BJ (cell line): Measurements from ENCODE around the gene PRDM11. TPM values are rescaled to one million over a fixed set of nuclear protein-coding genes. Genes with fewer than 3 reads are reported as not detected.

Source experiments
- CTCF ChIA-PET: fragments of 350-600 bp; formaldehyde crosslinking; extraction: SDS; loops from one replicate; lab custom pipeline; 2021; ENCODE audit warnings: antibody characterized with exemption, inconsistent platforms; lab: Yijun Ruan, JAX
- POLR2A ChIA-PET: fragments of 300-600 bp; sonication (Branson Sonifier 250); formaldehyde crosslinking; extraction: SDS; loops from one replicate; lab custom pipeline; 2021; ENCODE audit warnings: antibody characterized with exemption; lab: Charles Lee
- DNase-seq: peaks from one replicate; pipeline ENCODE4 v3.0.0-alpha.2; 2011; ENCODE audit warnings: low read depth
- H3K27me3 ChIP-seq: 2 replicates; pipeline ENCODE4 v1.6.0; 2011; ENCODE audit warnings: low read length; ENCODE audit not compliant: control insufficient read depth, insufficient read depth
- H3K36me3 ChIP-seq: 2 replicates; pipeline ENCODE4 v1.5.1; 2011; ENCODE audit warnings: low read length; ENCODE audit not compliant: control insufficient read depth, insufficient read depth
- H3K4me3 ChIP-seq: 2 replicates; pipeline ENCODE4 v1.5.1; 2011; ENCODE audit warnings: low read depth, mild to moderate bottlenecking, control low read depth, low read length
- polyA plus RNA-seq: library from polyadenylated mRNA; depleted of rRNA; stranded (reverse); fragments of >200 nt; gene quantifications from 2 replicates; pipeline ENCODE4 v1.2.3, GENCODE V29; 2011
- TF ChIP-seq, protein P1 (sequence below): IDR thresholded peaks from 2 replicates; pipeline ENCODE4 v1.5.1; 2011; ENCODE audit warnings: low read depth, mild to moderate bottlenecking, control low read depth, inconsistent platforms, low read length, moderate library complexity; ENCODE audit not compliant: insufficient read depth

PRDM11 gene
- polyA plus RNA-seq, 1 experiment, result 5.8 TPM

DNA sequence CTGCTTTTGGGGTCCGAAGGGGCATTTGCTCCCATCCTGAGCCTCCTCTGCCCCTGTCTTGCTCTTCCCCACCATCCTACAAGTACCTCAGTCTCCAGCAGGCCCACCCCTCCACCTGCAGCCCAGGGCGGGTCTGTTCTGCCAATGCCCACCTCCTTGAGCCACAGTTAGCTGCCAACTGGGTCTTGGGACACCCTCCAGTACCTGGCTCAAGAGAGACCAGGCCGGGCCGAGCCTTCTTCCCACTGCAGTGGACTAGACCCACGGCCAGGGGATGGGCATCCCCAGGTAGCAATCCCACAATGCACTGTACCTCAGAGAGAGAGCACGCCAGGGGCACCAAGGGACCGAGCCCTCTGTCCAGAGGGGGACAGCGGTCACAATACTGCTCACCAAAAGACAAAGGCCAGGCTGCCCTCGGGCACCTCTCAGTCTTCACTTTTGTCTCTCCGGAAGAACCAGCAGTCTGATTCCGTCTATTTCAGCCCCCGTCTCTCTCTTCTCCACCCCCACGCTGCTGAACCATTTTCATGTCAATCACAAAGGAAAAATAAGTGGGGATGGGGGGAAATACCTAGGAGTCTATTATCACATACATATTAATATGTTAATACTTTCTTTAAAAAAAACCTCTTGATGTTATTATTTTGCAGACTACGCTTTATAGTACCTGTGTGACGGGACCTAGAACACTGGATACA, 88.0 kb downstream of the PRDM11 start:
- CTCF ChIA-PET, result interaction anchor here (0.6 to 2.5 kb wide), 11 partner anchors 10 to 124 kb away, joined by 3 to 26 read pairs (median 4); no protein-coding TSS in a partner anchor
- POLR2A ChIA-PET, result no interaction called here
- DNase-seq, result no peak
- no peak overlapping the region for H3K4me3 ChIP-seq
- H3K27me3 ChIP-seq, result peaks cover 3% of the 10 kb centered on the region
- no peaks in the 10 kb centered on the region for H3K36me3 ChIP-seq
- TF ChIP-seq, protein P1, sequence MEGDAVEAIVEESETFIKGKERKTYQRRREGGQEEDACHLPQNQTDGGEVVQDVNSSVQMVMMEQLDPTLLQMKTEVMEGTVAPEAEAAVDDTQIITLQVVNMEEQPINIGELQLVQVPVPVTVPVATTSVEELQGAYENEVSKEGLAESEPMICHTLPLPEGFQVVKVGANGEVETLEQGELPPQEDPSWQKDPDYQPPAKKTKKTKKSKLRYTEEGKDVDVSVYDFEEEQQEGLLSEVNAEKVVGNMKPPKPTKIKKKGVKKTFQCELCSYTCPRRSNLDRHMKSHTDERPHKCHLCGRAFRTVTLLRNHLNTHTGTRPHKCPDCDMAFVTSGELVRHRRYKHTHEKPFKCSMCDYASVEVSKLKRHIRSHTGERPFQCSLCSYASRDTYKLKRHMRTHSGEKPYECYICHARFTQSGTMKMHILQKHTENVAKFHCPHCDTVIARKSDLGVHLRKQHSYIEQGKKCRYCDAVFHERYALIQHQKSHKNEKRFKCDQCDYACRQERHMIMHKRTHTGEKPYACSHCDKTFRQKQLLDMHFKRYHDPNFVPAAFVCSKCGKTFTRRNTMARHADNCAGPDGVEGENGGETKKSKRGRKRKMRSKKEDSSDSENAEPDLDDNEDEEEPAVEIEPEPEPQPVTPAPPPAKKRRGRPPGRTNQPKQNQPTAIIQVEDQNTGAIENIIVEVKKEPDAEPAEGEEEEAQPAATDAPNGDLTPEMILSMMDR, result no peak

GRCh38 chr11:45237711-45238315, 91.4 kb downstream of the PRDM11 start:
- H3K4me3 ChIP-seq, result no peak overlapping the region
- TF ChIP-seq, protein P1, result no peak
- ChIA-PET CTCF (interaction anchor here (1.2 to 4.2 kb wide), 3 partner anchors 10 to 29 kb away, joined by 3 to 21 read pairs (median 9); no protein-coding TSS in a partner anchor), POLR2A (no interaction called here)
- H3K27me3 ChIP-seq, result no peaks in the 10 kb centered on the region; the same call in 1 of the 2 replicates
- DNase-seq, result no peak
- H3K36me3 ChIP-seq, result no peaks in the 10 kb centered on the region

DNA sequence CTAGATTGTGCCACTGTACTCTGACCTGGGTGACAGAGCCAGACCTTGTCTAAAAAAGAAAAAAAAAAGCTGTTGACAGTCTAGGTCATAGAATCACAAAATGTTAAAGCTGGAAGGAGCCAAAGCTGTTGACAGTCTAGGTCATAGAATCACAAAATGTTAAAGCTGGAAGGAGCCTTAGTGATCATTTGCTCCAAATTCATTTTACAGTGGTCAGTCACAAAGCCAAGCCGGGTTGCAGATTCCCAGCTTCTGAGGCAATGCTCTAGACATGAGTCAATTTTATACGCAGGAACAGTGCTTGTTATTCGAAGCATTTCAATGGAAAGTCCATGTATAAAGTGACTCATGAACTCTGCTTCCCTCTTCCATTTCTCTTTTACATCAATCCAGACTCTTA, 92.3 kb downstream of the PRDM11 start:
- CTCF ChIA-PET, result interaction anchor here (0.9 to 4.2 kb wide), 4 partner anchors 9 to 97 kb away, joined by 3 to 21 read pairs (median 6); no protein-coding TSS in a partner anchor
- POLR2A ChIA-PET, result no interaction called here
- H3K27me3 ChIP-seq, result no peaks in the 10 kb centered on the region; the same call in 1 of the 2 replicates
- TF ChIP-seq, protein P1, result no peak
- no peak for DNase-seq
- no peaks in the 10 kb centered on the region for H3K36me3 ChIP-seq
- no peak overlapping the region for H3K4me3 ChIP-seq

GRCh38 chr11:45239733-45240132, 93.3 kb downstream of the PRDM11 start:
- Histone ChIP-seq H3K27me3 (no peaks in the 10 kb centered on the region; the same call in 1 of the 2 replicates), H3K36me3 (no peaks in the 10 kb centered on the region), H3K4me3 (no peak overlapping the region)
- no peak for DNase-seq
- CTCF ChIA-PET, result interaction anchor here (4.2 kb wide), 1 partner anchor 12 kb away, joined by 21 read pairs; no protein-coding TSS in a partner anchor
- POLR2A ChIA-PET, result no interaction called here
- TF ChIP-seq, protein P1, result no peak

DNA sequence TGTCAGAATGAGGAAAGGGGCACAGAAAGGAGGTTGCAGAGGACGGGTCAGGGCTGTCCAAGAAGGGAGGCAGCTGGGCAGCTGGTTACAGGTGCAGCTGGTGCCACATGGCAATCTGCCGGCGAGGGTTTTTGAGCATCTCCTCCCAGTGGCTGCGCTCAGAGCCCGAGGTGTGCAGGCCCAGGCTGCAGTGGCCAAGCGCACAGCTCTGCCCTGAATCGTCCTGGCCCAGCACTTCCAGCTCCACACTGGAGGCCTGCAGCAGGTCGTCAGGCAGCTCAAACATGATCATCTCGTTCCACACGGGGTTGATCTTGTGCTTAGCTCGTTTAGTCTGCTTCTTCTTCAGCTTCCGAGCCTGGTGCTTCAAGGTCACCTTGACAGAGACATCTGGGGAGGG, 97.5 kb downstream of the PRDM11 start:
- Histone ChIP-seq H3K4me3 (no peak overlapping the region), H3K36me3 (no peaks in the 10 kb centered on the region), H3K27me3 (no peaks in the 10 kb centered on the region)
- ChIA-PET CTCF (interaction anchor here (0.6 to 5.6 kb wide), 4 partner anchors 8 to 208 kb away, joined by 3 to 26 read pairs (median 4); no protein-coding TSS in a partner anchor), POLR2A (no interaction called here)
- TF ChIP-seq, protein P1, result no peak
- DNase-seq, result no peak
